Thyroid gland (tissue), 4 donors: ENCODE data around the gene TUBA1C. TPM values are rescaled to one million over a fixed set of nuclear protein-coding genes. Genes with fewer than 3 reads are reported as not detected.
"Not testable (repeated sequence)": the region's sequence is repeated elsewhere in the genome, so short reads cannot be mapped to it uniquely, and the experiment has no call there.

Source experiments
- DNase-seq, 2 donors: peaks; one replicate each; pipeline ENCODE4 v3.0.0-alpha.2; 2019
- H3K27ac ChIP-seq, 3 donors: fragments of 200-600 bp; sonication (generic); 1 replicate in 2 of 3; 2 replicates in 1 of 3; pipeline ENCODE4 v1.5.1; 2016 to 2019; ENCODE audit warnings: mild to moderate bottlenecking in 1 of 3, moderate library complexity in 1 of 3
- H3K27me3 ChIP-seq: fragments of 200-600 bp; sonication (generic); one replicate; pipeline ENCODE4 v1.5.1; 2019
- H3K36me3 ChIP-seq, 2 donors: fragments of 200-600 bp; sonication (generic); one replicate each; pipeline ENCODE4 v1.5.1; 2016 to 2019
- H3K4me1 ChIP-seq, 2 donors: fragments of 200-600 bp; sonication (generic); one replicate each; pipeline ENCODE4 v1.5.1; 2017 to 2019
- H3K4me3 ChIP-seq, 3 donors: fragments of 200-600 bp; sonication (generic); replicated peaks in 1 of 3; 1 replicate in 2 of 3; 2 replicates in 1 of 3; pipeline ENCODE4 v1.5.1; 2016; ENCODE audit warnings: mild to moderate bottlenecking in 1 of 3
- H3K9me3 ChIP-seq: fragments of 200-600 bp; sonication (generic); one replicate; pipeline ENCODE4 v1.5.1; 2017
- POLR2A ChIP-seq, 2 donors: fragments of 450-650 bp; IDR thresholded peaks; one replicate each; pipeline ENCODE4 v1.6.1; 2017; ENCODE audit warnings: antibody characterized with exemption in 2 of 2, mild to moderate bottlenecking in 2 of 2, moderate library complexity in 1 of 2
- WGBS, 2 donors: methylation state at CpG; one replicate each; pipeline ENCODE4 v1.1.5; 2017; 5-methylcytosine and 5-hydroxymethylcytosine counted together
- intact Hi-C: fragments of 100-400 bp; cut with DNase I; formaldehyde crosslinking; loops from one replicate; pipeline ENCODE4 v1.15.1; 2023
- total RNA-seq, 4 donors: library from RNA; depleted of rRNA; stranded (reverse); fragments of >200 nt; gene quantifications; one replicate each; pipeline ENCODE4 v1.2.3, GENCODE V29; 2016
- TF ChIP-seq, protein P1 (sequence below), 6 experiments: fragments of 200-600 bp in 3 of 6; fragments of 450-650 bp in 3 of 6; sonication (generic) in 3 of 6; IDR thresholded peaks; one replicate each; pipeline ENCODE4 v1.5.1; 2016 to 2019; ENCODE audit warnings: antibody characterized with exemption in 6 of 6, mild to moderate bottlenecking in 2 of 6, inconsistent platforms in 1 of 6, moderate library complexity in 1 of 6

TUBA1C gene
- total RNA-seq, 4 donors from 2014 or later, result 80.6 to 385 (median 212) TPM

- 68 to 74% methylated on average over 1 of the region's 1 CpG for WGBS, 2 donors
- H3K4me3 ChIP-seq, result no peak overlapping the region
- no peak for TF ChIP-seq POLR2A (IDR thresholded peaks at IDR 0.05)
- TF ChIP-seq, protein P1, sequence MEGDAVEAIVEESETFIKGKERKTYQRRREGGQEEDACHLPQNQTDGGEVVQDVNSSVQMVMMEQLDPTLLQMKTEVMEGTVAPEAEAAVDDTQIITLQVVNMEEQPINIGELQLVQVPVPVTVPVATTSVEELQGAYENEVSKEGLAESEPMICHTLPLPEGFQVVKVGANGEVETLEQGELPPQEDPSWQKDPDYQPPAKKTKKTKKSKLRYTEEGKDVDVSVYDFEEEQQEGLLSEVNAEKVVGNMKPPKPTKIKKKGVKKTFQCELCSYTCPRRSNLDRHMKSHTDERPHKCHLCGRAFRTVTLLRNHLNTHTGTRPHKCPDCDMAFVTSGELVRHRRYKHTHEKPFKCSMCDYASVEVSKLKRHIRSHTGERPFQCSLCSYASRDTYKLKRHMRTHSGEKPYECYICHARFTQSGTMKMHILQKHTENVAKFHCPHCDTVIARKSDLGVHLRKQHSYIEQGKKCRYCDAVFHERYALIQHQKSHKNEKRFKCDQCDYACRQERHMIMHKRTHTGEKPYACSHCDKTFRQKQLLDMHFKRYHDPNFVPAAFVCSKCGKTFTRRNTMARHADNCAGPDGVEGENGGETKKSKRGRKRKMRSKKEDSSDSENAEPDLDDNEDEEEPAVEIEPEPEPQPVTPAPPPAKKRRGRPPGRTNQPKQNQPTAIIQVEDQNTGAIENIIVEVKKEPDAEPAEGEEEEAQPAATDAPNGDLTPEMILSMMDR (IDR thresholded peaks at IDR 0.05), result no peak
- no peak overlapping the region for H3K27ac ChIP-seq
- no peak for DNase-seq
- no peaks in the 10 kb centered on the region for H3K27me3 ChIP-seq
- intact Hi-C loops, result loop anchor here (10.0 kb wide), 2 partner anchors 102 to 152 kb away; partner anchors contain the start of gene TUBA1B
- H3K9me3 ChIP-seq, result no peaks in the 10 kb centered on the region
- peaks cover 0 to 9% of the 10 kb centered on the region in 2 donors for H3K4me1 ChIP-seq
- H3K36me3 ChIP-seq, result no peaks in the 10 kb centered on the region
Observed at GRCh38 chr12:49236423-49236822, 28.5 kb upstream of the TUBA1C start.

- Histone ChIP-seq H3K9me3 (no peaks in the 10 kb centered on the region), H3K27me3 (no peaks in the 10 kb centered on the region), H3K27ac (no peak overlapping the region), H3K4me1 (no peaks in the 10 kb centered on the region), H3K4me3 (no peak overlapping the region), H3K36me3 (no peaks in the 10 kb centered on the region)
- WGBS, 2 donors, result 96 to 99% methylated on average over 5 of the region's 5 CpGs
- no peak for DNase-seq
- TF ChIP-seq POLR2A (IDR thresholded peaks at IDR 0.05), result no peak
- TF ChIP-seq, protein P1 (IDR thresholded peaks at IDR 0.05), result no peak
- intact Hi-C loops, result no loop called here
Observed at GRCh38 chr12:49243631-49244030, 21.3 kb upstream of the TUBA1C start.

- intact Hi-C loops, result no loop called here
- 79 to 88% methylated on average over 2 of the region's 2 CpGs for whole genome bisulfite sequencing, 2 donors
- H3K4me3 ChIP-seq, result no peak overlapping the region
- H3K4me1 ChIP-seq, result no peaks in the 10 kb centered on the region
- H3K36me3 ChIP-seq, result no peaks in the 10 kb centered on the region
- no peak for TF ChIP-seq POLR2A (IDR thresholded peaks at IDR 0.05)
- TF ChIP-seq, protein P1 (IDR thresholded peaks at IDR 0.05), result no peak
- peak overlapping the region in 1 of 3 donors; percentile 25 for H3K27ac ChIP-seq
- DNase-seq, result no peak
- no peaks in the 10 kb centered on the region for H3K27me3 ChIP-seq
- H3K9me3 ChIP-seq, result no peaks in the 10 kb centered on the region
Observed at GRCh38 chr12:49244176-49244575, 20.7 kb upstream of the TUBA1C start.

DNA sequence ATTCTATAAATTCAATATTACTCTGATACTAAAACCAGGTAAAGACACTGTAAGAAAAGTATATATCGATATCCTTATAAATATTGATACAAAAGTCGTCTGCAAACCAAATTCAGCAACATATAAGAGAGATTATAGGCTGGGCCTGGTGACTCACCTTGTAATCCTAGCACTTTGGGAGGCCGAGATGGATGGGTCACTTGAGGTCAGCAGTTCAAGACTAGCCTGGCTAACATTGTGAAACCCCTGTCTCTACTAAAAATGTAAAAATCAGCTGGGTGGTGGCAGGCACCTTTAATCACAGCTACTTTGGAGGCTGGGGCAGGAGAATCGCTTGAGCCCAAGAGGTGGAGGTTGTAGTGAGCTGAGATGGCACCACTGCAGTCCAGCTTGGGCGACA, 13.5 kb upstream of the TUBA1C start:
- Histone ChIP-seq H3K27me3 (no peaks in the 10 kb centered on the region), H3K27ac (no peak overlapping the region), H3K4me1 (no peaks in the 10 kb centered on the region), H3K36me3 (no peaks in the 10 kb centered on the region), H3K4me3 (no peak overlapping the region), H3K9me3 (no peaks in the 10 kb centered on the region)
- WGBS, 2 donors, result 91 to 96% methylated on average over 5 of the region's 5 CpGs
- no peak for TF ChIP-seq POLR2A (IDR thresholded peaks at IDR 0.05)
- TF ChIP-seq, protein P1 (IDR thresholded peaks at IDR 0.05), result no peak
- intact Hi-C loops, result no loop called here
- DNase-seq, result no peak

- Histone ChIP-seq H3K27me3 (no peaks in the 10 kb centered on the region), H3K27ac (no peak overlapping the region), H3K4me3 (no peak overlapping the region), H3K36me3 (no peaks in the 10 kb centered on the region), H3K4me1 (no peaks in the 10 kb centered on the region), H3K9me3 (no peaks in the 10 kb centered on the region)
- intact Hi-C loops, result no loop called here
- no peak for TF ChIP-seq POLR2A (IDR thresholded peaks at IDR 0.05)
- TF ChIP-seq, protein P1 (IDR thresholded peaks at IDR 0.05), result no peak
- DNase-seq, result no peak
- WGBS, 2 donors, result 85 to 89% methylated on average over 11 of the region's 11 CpGs
Observed at GRCh38 chr12:49253033-49253623, 11.8 kb upstream of the TUBA1C start.

- H3K36me3 ChIP-seq, H3K9me3 ChIP-seq, intact Hi-C loops, H3K4me3 ChIP-seq, DNase-seq, H3K27me3 ChIP-seq, H3K27ac ChIP-seq, H3K4me1 ChIP-seq: not testable (repeated sequence)
- 92 to 93% methylated on average over 10 of the region's 10 CpGs for WGBS, 2 donors
Observed at GRCh38 chr12:49255456-49255855, 9.4 kb upstream of the TUBA1C start.
